GM12878 (cell line): ENCODE results near the gene DCP1B. TPM values are rescaled to one million over a fixed set of nuclear protein-coding genes. Genes with fewer than 3 reads are reported as not detected.

Experiments used
- HCFC1 ChIP-seq: fragments of 150-350 bp; IDR thresholded peaks from 2 replicates; pipeline ENCODE4 v1.6.1; 2014; ENCODE audit warnings: low read length
- JUND ChIP-seq: IDR thresholded peaks from 2 replicates; pipeline ENCODE4 v1.6.1; 2012; ENCODE audit warnings: low read depth, mild to moderate bottlenecking, low read length, improper control_type of control experiment, moderate library complexity
- NFYB ChIP-seq: IDR thresholded peaks from 2 replicates; pipeline ENCODE4 v1.6.1; 2011; ENCODE audit warnings: low read depth, mild to moderate bottlenecking, low read length, improper control_type of control experiment, moderate library complexity; ENCODE audit not compliant: insufficient read depth
- SIX5 ChIP-seq: IDR thresholded peaks from 2 replicates; pipeline ENCODE4 v1.6.1; 2011; ENCODE audit warnings: mild to moderate bottlenecking, low read depth, low read length, moderate library complexity; ENCODE audit not compliant: severe bottlenecking
- SMAD1 ChIP-seq: fragments of 450-650 bp; IDR thresholded peaks from 2 replicates; pipeline ENCODE4 v1.6.1; 2018; ENCODE audit warnings: mild to moderate bottlenecking, low read depth; ENCODE audit not compliant: partially characterized antibody
- SRF ChIP-seq, 2 experiments: IDR thresholded peaks; 2 replicates each; pipeline ENCODE4 v1.6.1; 2011; ENCODE audit warnings: low read depth in 2 of 2, low read length in 2 of 2, mild to moderate bottlenecking in 1 of 2, moderate library complexity in 1 of 2
- WRNIP1 ChIP-seq: IDR thresholded peaks from 2 replicates; pipeline ENCODE4 v1.6.1; 2011; ENCODE audit warnings: low read depth, low read length, improper control_type of control experiment, borderline replicate concordance
- polyA plus RNA-seq, 11 experiments: library from polyadenylated mRNA; depleted of rRNA in 4 of 11; unstranded in 6 of 11; stranded (reverse) in 5 of 11; fragments of >200 nt; fragmentation: Nextera tagmentation in 4 of 11; fragmentation: Illumina TruSeq in 1 of 11; extraction: Ambion mirVana in 4 of 11; extraction: Trizol in 1 of 11; gene quantifications; 1 replicate in 1 of 11; 2 replicates in 10 of 11; pipeline versions ENCODE4 v1.2.1 to v1.2.3, GENCODE V29; 2011 to 2016; ENCODE audit warnings: inconsistent platforms in 2 of 11, missing spikeins in 2 of 11, low read depth in 1 of 11
- total RNA-seq, 4 experiments: library from RNA; depleted of rRNA in 3 of 4; stranded (reverse); fragments of >200 nt in 3 of 4; fragmentation: Illumina TruSeq in 1 of 4; extraction: Trizol in 1 of 4; gene quantifications; 2 replicates each; pipeline versions ENCODE4 v1.2.1 to v1.2.3, GENCODE V29; 2013 to 2021
- TF ChIP-seq, protein P1 (sequence below): fragments of 150-350 bp; IDR thresholded peaks from 2 replicates; pipeline ENCODE4 v1.6.1; 2016; ENCODE audit warnings: low read depth, low read length
- TF ChIP-seq, protein P2 (sequence below): fragments of 150-350 bp; IDR thresholded peaks from 2 replicates; pipeline ENCODE4 v1.6.1; 2014; ENCODE audit warnings: mild to moderate bottlenecking, low read depth, low read length
- TF ChIP-seq, protein P3 (sequence below): IDR thresholded peaks from 2 replicates; pipeline ENCODE4 v1.6.1; 2011; ENCODE audit warnings: borderline replicate concordance, low read depth, mild to moderate bottlenecking, moderate library complexity, mixed read lengths, low read length; ENCODE audit not compliant: insufficient read depth; ENCODE audit errors: extremely low read length
- TF ChIP-seq, protein P4 (sequence below): IDR thresholded peaks from 2 replicates; pipeline ENCODE4 v1.6.1; 2012; ENCODE audit warnings: low read depth, low read length, improper control_type of control experiment
- TF ChIP-seq, protein P5 (sequence below): IDR thresholded peaks from 2 replicates; pipeline ENCODE4 v1.6.1; 2011; ENCODE audit warnings: low read depth, low read length, improper control_type of control experiment, borderline replicate concordance
- TF ChIP-seq, protein P6 (sequence below): IDR thresholded peaks from 2 replicates; pipeline ENCODE4 v1.6.1; 2012; ENCODE audit warnings: low read depth, low read length, improper control_type of control experiment
- TF ChIP-seq, protein P7 (sequence below): IDR thresholded peaks from 2 replicates; pipeline ENCODE4 v1.6.1; 2011; ENCODE audit warnings: mild to moderate bottlenecking, low read depth, low read length, moderate library complexity; ENCODE audit not compliant: insufficient replicate concordance

Gene DCP1B
- total and polyA plus RNA-seq, 10 of the 15 experiments (the other 5 are each of a cell fraction or from before 2014, with no cell fraction given), result 1.3 to 23.4 (median 15.3) TPM

DNA sequence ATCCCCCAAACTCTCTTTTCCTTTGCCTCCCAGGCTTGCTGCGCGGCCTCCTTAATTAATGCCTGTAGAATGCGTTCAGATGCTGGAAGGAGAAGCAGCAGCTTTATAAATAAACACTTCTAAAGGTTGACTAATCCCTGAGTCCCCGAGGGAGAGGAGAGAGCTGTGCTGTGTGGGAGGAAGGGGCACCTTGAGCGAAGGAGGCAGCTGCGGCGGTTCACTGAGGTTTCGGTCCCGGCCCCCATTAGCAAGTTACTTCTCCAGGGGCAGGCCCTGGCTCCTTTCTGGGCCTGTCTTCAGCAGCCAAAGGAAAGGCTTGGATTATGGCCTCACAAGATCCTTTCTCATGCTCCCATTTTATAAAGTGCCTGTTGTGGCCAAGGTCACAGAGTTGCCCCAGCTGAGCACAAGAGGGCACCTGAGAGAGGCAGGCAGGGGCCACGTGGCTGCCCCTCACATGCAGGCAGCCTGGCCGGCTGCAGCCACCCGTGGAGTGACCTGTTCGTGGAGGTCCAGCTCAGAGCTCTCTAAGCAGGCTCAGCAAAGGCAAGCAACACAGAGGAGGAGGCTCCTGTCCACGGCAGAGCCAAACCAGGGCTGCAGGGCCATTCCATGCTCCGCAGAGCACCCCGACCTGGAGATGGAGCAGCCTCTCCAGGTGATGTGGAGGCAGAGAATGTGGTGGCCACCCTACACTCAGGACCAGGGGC is 70.8 kb downstream of the DCP1B start (continued):
- TF ChIP-seq, protein P1, sequence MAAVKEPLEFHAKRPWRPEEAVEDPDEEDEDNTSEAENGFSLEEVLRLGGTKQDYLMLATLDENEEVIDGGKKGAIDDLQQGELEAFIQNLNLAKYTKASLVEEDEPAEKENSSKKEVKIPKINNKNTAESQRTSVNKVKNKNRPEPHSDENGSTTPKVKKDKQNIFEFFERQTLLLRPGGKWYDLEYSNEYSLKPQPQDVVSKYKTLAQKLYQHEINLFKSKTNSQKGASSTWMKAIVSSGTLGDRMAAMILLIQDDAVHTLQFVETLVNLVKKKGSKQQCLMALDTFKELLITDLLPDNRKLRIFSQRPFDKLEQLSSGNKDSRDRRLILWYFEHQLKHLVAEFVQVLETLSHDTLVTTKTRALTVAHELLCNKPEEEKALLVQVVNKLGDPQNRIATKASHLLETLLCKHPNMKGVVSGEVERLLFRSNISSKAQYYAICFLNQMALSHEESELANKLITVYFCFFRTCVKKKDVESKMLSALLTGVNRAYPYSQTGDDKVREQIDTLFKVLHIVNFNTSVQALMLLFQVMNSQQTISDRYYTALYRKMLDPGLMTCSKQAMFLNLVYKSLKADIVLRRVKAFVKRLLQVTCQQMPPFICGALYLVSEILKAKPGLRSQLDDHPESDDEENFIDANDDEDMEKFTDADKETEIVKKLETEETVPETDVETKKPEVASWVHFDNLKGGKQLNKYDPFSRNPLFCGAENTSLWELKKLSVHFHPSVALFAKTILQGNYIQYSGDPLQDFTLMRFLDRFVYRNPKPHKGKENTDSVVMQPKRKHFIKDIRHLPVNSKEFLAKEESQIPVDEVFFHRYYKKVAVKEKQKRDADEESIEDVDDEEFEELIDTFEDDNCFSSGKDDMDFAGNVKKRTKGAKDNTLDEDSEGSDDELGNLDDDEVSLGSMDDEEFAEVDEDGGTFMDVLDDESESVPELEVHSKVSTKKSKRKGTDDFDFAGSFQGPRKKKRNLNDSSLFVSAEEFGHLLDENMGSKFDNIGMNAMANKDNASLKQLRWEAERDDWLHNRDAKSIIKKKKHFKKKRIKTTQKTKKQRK, result no peak
- TF ChIP-seq SMAD1 (no peak), NFYB (no peak), SRF (IDR thresholded peaks at IDR 0.05; ENCODE audit: low read depth in 2 of 2, low read length in 2 of 2) (no peak), WRNIP1 (no peak), SIX5 (no peak), JUND (no peak), HCFC1 (no peak)
- TF ChIP-seq, protein P2, sequence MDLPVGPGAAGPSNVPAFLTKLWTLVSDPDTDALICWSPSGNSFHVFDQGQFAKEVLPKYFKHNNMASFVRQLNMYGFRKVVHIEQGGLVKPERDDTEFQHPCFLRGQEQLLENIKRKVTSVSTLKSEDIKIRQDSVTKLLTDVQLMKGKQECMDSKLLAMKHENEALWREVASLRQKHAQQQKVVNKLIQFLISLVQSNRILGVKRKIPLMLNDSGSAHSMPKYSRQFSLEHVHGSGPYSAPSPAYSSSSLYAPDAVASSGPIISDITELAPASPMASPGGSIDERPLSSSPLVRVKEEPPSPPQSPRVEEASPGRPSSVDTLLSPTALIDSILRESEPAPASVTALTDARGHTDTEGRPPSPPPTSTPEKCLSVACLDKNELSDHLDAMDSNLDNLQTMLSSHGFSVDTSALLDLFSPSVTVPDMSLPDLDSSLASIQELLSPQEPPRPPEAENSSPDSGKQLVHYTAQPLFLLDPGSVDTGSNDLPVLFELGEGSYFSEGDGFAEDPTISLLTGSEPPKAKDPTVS, result no peak
- TF ChIP-seq, protein P3, sequence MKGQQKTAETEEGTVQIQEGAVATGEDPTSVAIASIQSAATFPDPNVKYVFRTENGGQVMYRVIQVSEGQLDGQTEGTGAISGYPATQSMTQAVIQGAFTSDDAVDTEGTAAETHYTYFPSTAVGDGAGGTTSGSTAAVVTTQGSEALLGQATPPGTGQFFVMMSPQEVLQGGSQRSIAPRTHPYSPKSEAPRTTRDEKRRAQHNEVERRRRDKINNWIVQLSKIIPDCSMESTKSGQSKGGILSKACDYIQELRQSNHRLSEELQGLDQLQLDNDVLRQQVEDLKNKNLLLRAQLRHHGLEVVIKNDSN, result peak; percentile 40
- TF ChIP-seq, protein P4, sequence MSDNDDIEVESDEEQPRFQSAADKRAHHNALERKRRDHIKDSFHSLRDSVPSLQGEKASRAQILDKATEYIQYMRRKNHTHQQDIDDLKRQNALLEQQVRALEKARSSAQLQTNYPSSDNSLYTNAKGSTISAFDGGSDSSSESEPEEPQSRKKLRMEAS, result no peak
- TF ChIP-seq, protein P5, sequence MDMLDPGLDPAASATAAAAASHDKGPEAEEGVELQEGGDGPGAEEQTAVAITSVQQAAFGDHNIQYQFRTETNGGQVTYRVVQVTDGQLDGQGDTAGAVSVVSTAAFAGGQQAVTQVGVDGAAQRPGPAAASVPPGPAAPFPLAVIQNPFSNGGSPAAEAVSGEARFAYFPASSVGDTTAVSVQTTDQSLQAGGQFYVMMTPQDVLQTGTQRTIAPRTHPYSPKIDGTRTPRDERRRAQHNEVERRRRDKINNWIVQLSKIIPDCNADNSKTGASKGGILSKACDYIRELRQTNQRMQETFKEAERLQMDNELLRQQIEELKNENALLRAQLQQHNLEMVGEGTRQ, result no peak
- TF ChIP-seq, protein P6, sequence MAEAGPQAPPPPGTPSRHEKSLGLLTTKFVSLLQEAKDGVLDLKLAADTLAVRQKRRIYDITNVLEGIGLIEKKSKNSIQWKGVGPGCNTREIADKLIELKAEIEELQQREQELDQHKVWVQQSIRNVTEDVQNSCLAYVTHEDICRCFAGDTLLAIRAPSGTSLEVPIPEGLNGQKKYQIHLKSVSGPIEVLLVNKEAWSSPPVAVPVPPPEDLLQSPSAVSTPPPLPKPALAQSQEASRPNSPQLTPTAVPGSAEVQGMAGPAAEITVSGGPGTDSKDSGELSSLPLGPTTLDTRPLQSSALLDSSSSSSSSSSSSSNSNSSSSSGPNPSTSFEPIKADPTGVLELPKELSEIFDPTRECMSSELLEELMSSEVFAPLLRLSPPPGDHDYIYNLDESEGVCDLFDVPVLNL, result no peak
- TF ChIP-seq, protein P7, sequence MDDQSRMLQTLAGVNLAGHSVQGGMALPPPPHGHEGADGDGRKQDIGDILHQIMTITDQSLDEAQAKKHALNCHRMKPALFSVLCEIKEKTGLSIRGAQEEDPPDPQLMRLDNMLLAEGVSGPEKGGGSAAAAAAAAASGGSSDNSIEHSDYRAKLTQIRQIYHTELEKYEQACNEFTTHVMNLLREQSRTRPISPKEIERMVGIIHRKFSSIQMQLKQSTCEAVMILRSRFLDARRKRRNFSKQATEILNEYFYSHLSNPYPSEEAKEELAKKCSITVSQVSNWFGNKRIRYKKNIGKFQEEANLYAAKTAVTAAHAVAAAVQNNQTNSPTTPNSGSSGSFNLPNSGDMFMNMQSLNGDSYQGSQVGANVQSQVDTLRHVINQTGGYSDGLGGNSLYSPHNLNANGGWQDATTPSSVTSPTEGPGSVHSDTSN, result no peak
